H9 (cell line): Measurements from ENCODE around the gene KIF27. TPM values are rescaled to one million over a fixed set of nuclear protein-coding genes. Genes with fewer than 3 reads are reported as not detected.

Experiments used
- DNase-seq: peaks from one replicate; pipeline ENCODE4 v3.0.0-alpha.2; 2017
- H2AFZ ChIP-seq: one replicate; pipeline ENCODE4 v1.6.1; 2013; ENCODE audit warnings: mild to moderate bottlenecking, low read length, control low read depth, moderate library complexity
- H2AK5ac ChIP-seq: 2 replicates; pipeline ENCODE4 v1.6.1; 2013; ENCODE audit warnings: low read length, control low read depth, mixed read lengths; ENCODE audit not compliant: insufficient read length
- H2BK120ac ChIP-seq: one replicate; pipeline ENCODE4 v1.6.1; 2013; ENCODE audit warnings: low read depth, mild to moderate bottlenecking, low read length, control low read depth, inconsistent platforms; ENCODE audit not compliant: poor library complexity, severe bottlenecking
- H2BK12ac ChIP-seq: 2 replicates; pipeline ENCODE4 v1.6.1; 2013; ENCODE audit warnings: low read length, control low read depth, mixed read lengths, low read depth; ENCODE audit not compliant: insufficient read length
- H2BK15ac ChIP-seq: 2 replicates; pipeline ENCODE4 v1.6.1; 2013; ENCODE audit warnings: low read depth, low read length, control low read depth
- H2BK20ac ChIP-seq: one replicate; pipeline ENCODE4 v1.6.1; 2013; ENCODE audit warnings: low read depth, mild to moderate bottlenecking, low read length, control low read depth, inconsistent platforms; ENCODE audit not compliant: poor library complexity, severe bottlenecking
- H2BK5ac ChIP-seq: 2 replicates; pipeline ENCODE4 v1.6.1; 2013; ENCODE audit warnings: low read length, control low read depth, mixed read lengths; ENCODE audit not compliant: insufficient read length
- H3K14ac ChIP-seq: 2 replicates; pipeline ENCODE4 v1.6.1; 2013; ENCODE audit warnings: low read length, control low read depth; ENCODE audit not compliant: insufficient read depth
- H3K18ac ChIP-seq: 2 replicates; pipeline ENCODE4 v1.6.1; 2013; ENCODE audit warnings: low read depth, mild to moderate bottlenecking, mixed read lengths, low read length, control low read depth; ENCODE audit not compliant: insufficient read length
- H3K23ac ChIP-seq: 2 replicates; pipeline ENCODE4 v1.6.1; 2013; ENCODE audit warnings: low read length, control low read depth, mixed read lengths, low read depth; ENCODE audit not compliant: insufficient read length
- H3K23me2 ChIP-seq: 2 replicates; pipeline ENCODE4 v1.6.1; 2013; ENCODE audit warnings: low read depth, mild to moderate bottlenecking, mixed read lengths, low read length, control low read depth; ENCODE audit not compliant: insufficient read length, poor library complexity, severe bottlenecking
- H3K27ac ChIP-seq: 2 replicates; pipeline ENCODE4 v1.5.1; 2013; ENCODE audit warnings: low read length, control low read depth, mixed read lengths, low read depth; ENCODE audit not compliant: insufficient read length
- H3K27me3 ChIP-seq: 2 replicates; pipeline ENCODE4 v1.6.1; 2013; ENCODE audit warnings: low read length, control low read depth, inconsistent platforms; ENCODE audit not compliant: insufficient read depth
- H3K4ac ChIP-seq: 2 replicates; pipeline ENCODE4 v1.6.1; 2013; ENCODE audit warnings: low read depth, mild to moderate bottlenecking, control low read depth, inconsistent platforms, low read length, moderate library complexity
- H3K4me1 ChIP-seq: 2 replicates; pipeline ENCODE4 v1.6.1; 2013; ENCODE audit warnings: low read length, control low read depth, inconsistent platforms; ENCODE audit not compliant: insufficient read depth
- H3K4me2 ChIP-seq: 2 replicates; pipeline ENCODE4 v1.6.1; 2013; ENCODE audit warnings: low read length, control low read depth, mixed read lengths; ENCODE audit not compliant: insufficient read length, insufficient read depth
- H3K56ac ChIP-seq: 2 replicates; pipeline ENCODE4 v1.6.1; 2013; ENCODE audit warnings: low read depth, mild to moderate bottlenecking, mixed read lengths, low read length, control low read depth; ENCODE audit not compliant: insufficient read length
- H3K79me1 ChIP-seq: 2 replicates; pipeline ENCODE4 v1.6.1; 2013; ENCODE audit warnings: low read depth, mild to moderate bottlenecking, moderate library complexity, low read length, control low read depth, inconsistent platforms; ENCODE audit not compliant: insufficient read depth, poor library complexity, severe bottlenecking
- H3K79me2 ChIP-seq: 2 replicates; pipeline ENCODE4 v1.6.1; 2013; ENCODE audit warnings: low read length, control low read depth, inconsistent platforms; ENCODE audit not compliant: insufficient read depth
- H3K9ac ChIP-seq: 2 replicates; pipeline ENCODE4 v1.6.1; 2013; ENCODE audit warnings: low read length, control low read depth, mixed read lengths; ENCODE audit not compliant: insufficient read length; ENCODE audit errors: extremely low read depth
- H3K9me3 ChIP-seq: one replicate; pipeline ENCODE4 v1.6.1; 2013; ENCODE audit warnings: low read depth, low read length, inconsistent platforms; ENCODE audit not compliant: control insufficient read depth
- H3T11ph ChIP-seq: one replicate; pipeline ENCODE4 v1.6.1; 2013; ENCODE audit warnings: mild to moderate bottlenecking, low read length, control low read depth, inconsistent platforms
- H4K20me1 ChIP-seq: one replicate; pipeline ENCODE4 v1.6.1; 2013; ENCODE audit not compliant: control insufficient read depth, insufficient read length, insufficient read depth
- H4K5ac ChIP-seq: 2 replicates; pipeline ENCODE4 v1.6.1; 2013; ENCODE audit warnings: low read depth, mild to moderate bottlenecking, mixed read lengths, low read length, control low read depth; ENCODE audit not compliant: insufficient read length
- H4K8ac ChIP-seq: replicated peaks from 2 replicates; pipeline ENCODE4 v1.6.1; 2013; ENCODE audit warnings: low read length, control low read depth, mixed read lengths, low read depth; ENCODE audit not compliant: insufficient read length
- H4K91ac ChIP-seq: 2 replicates; pipeline ENCODE4 v1.6.1; 2013; ENCODE audit warnings: low read depth, mild to moderate bottlenecking, moderate library complexity, mixed read lengths, low read length, control low read depth; ENCODE audit not compliant: insufficient read length
- H3K27ac Mint-ChIP-seq, 3 experiments: 2 replicates in 2 of 3; 3 replicates in 1 of 3; pipeline ENCODE4 v1.8.0; 2020 to 2021; ENCODE audit warnings: mixed read lengths in 3 of 3, mild to moderate bottlenecking in 1 of 3, moderate library complexity in 1 of 3
- H3K27me3 Mint-ChIP-seq: 2 replicates; pipeline ENCODE4 v1.8.0; 2021; ENCODE audit warnings: low read depth, mild to moderate bottlenecking, moderate library complexity, mixed read lengths
- H3K36me3 Mint-ChIP-seq, 3 experiments: 2 replicates in 2 of 3; 3 replicates in 1 of 3; pipeline ENCODE4 v1.8.0; 2020 to 2021; ENCODE audit warnings: low read depth in 3 of 3, mixed read lengths in 3 of 3; ENCODE audit not compliant: insufficient read depth in 1 of 3
- H3K4me1 Mint-ChIP-seq, 2 experiments: 2 replicates each; pipeline ENCODE4 v1.8.0; 2020; ENCODE audit warnings: mixed read lengths in 2 of 2
- H3K4me3 Mint-ChIP-seq, 2 experiments: 2 replicates in 1 of 2; 3 replicates in 1 of 2; pipeline ENCODE4 v1.8.0; 2020 to 2021; ENCODE audit warnings: mild to moderate bottlenecking in 2 of 2, mixed read lengths in 2 of 2, moderate library complexity in 1 of 2
- H3K9me3 Mint-ChIP-seq, 2 experiments: 2 replicates in 1 of 2; 3 replicates in 1 of 2; pipeline ENCODE4 v1.8.0; 2020; ENCODE audit warnings: mild to moderate bottlenecking in 2 of 2, mixed read lengths in 2 of 2, moderate library complexity in 1 of 2
- CTCF ChIP-seq: fragments of 200-600 bp; sonication (generic); conservative IDR thresholded peaks from 3 replicates; pipeline ENCODE4 v1.8.0; 2021; ENCODE audit warnings: antibody characterized with exemption, mild to moderate bottlenecking
- WGBS: extraction: QIAGEN DNeasy Blood & Tissue Kit; methylation state at CpG from one replicate; pipeline ENCODE4 v1.1.7; 2013; ENCODE audit warnings: missing lambda C conversion rate, low lambda C conversion rate, mixed read lengths; ENCODE audit not compliant: insufficient read length; ENCODE audit errors: extremely low coverage; 5-methylcytosine and 5-hydroxymethylcytosine counted together
- total RNA-seq: library from RNA; stranded (reverse); gene quantifications from 2 replicates; pipeline ENCODE4 v1.2.1, GENCODE V29; 2021

KIF27 gene
- total RNA-seq, 1 experiment from 2014 or later = 2.9 TPM

GRCh38 chr9:83937861-83938455 is 16.7 kb upstream of the KIF27 start:
- H3K9me3 Mint-ChIP-seq = no peaks in the 10 kb centered on the region
- H3K9me3 ChIP-seq = no peaks in the 10 kb centered on the region
- H2BK20ac ChIP-seq = no peak overlapping the region
- no peaks in the 10 kb centered on the region for H3K79me1 ChIP-seq
- no peak overlapping the region for H3K27ac Mint-ChIP-seq
- no peak overlapping the region for H3K56ac ChIP-seq
- no peak overlapping the region for H3K23ac ChIP-seq
- H3K4me1 ChIP-seq = no peaks in the 10 kb centered on the region
- H2AFZ ChIP-seq = no peak overlapping the region
- no peaks in the 10 kb centered on the region for H3K79me2 ChIP-seq
- H3K4me2 ChIP-seq = no peak overlapping the region
- no peak overlapping the region for H4K5ac ChIP-seq
- no peak overlapping the region for H3K27ac ChIP-seq
- H3K36me3 Mint-ChIP-seq = peaks cover 0 to 5% (median 3%) of the 10 kb centered on the region in 3 experiments; a peak in 3 of 7 replicates
- H3K18ac ChIP-seq = no peak overlapping the region
- H3K4me3 Mint-ChIP-seq = no peak overlapping the region
- no peak overlapping the region for H3K14ac ChIP-seq
- no peak overlapping the region for H3T11ph ChIP-seq
- H3K4me1 Mint-ChIP-seq = peaks cover 12 to 19% of the 10 kb centered on the region in 2 experiments
- H2BK5ac ChIP-seq = no peak overlapping the region
- H3K4ac ChIP-seq = no peak overlapping the region
- H4K20me1 ChIP-seq = no peaks in the 10 kb centered on the region
- no CpG with 5 or more reads among the region's 1 CpG for WGBS
- no peak overlapping the region for H2BK120ac ChIP-seq
- no peaks in the 10 kb centered on the region for H3K27me3 Mint-ChIP-seq
- H3K9ac ChIP-seq = no peak overlapping the region
- H4K8ac ChIP-seq = no peak overlapping the region
- H4K91ac ChIP-seq = no peak overlapping the region
- no peaks in the 10 kb centered on the region for H3K23me2 ChIP-seq
- no peaks in the 10 kb centered on the region for H3K27me3 ChIP-seq
- no peak overlapping the region for H2BK12ac ChIP-seq
- no peak overlapping the region for H2AK5ac ChIP-seq
- TF ChIP-seq CTCF = peak; percentile 79
- no peak for DNase-seq
- no peak overlapping the region for H2BK15ac ChIP-seq
